Gastrocnemius medialis (tissue), 4 donors: Measurements from ENCODE around the gene MMP21.

ENCODE experiments used
- CTCF ChIP-seq, 5 experiments: fragments of 450-650 bp in 3 of 5; fragments of 200-600 bp in 2 of 5; sonication (generic) in 2 of 5; IDR thresholded peaks in 4 of 5; conservative IDR thresholded peaks in 1 of 5; 1 replicate in 4 of 5; 2 replicates in 1 of 5; pipeline ENCODE4 v1.5.1; 2016 to 2019; ENCODE audit warnings: antibody characterized with exemption in 5 of 5, mild to moderate bottlenecking in 3 of 5, moderate library complexity in 3 of 5
- POLR2A ChIP-seq, 2 donors: fragments of 450-650 bp; IDR thresholded peaks; one replicate each; pipeline ENCODE4 v1.6.1; 2017; ENCODE audit warnings: antibody characterized with exemption in 2 of 2, mild to moderate bottlenecking in 2 of 2, moderate library complexity in 2 of 2

- TF ChIP-seq CTCF (IDR thresholded peaks at IDR 0.05 in 4 of 5, conservative IDR thresholded peaks at IDR 0.05 in 1 of 5) = no peak
- TF ChIP-seq POLR2A (IDR thresholded peaks at IDR 0.05) = no peak
Measured at GRCh38 chr10:125777806-125778205, 2.2 kb upstream of the MMP21 start.
